Body of pancreas (tissue), 4 donors: ENCODE results near the gene EML6. TPM values are rescaled to one million over a fixed set of nuclear protein-coding genes. Genes with fewer than 3 reads are reported as not detected.
A peak's percentile ranks its signal among the peaks of the same experiment; 100 is the strongest.

Experiments used
- ATAC-seq: fragments of 150-250 bp; one replicate; pipeline ENCODE4 v1.9.1; 2016
- DNase-seq, 4 donors: peaks; one replicate each; pipeline ENCODE4 v3.0.0-alpha.2; 2019
- H3K27ac ChIP-seq, 4 donors: fragments of 200-600 bp; sonication (generic); 1 replicate in 3 of 4; 2 replicates in 1 of 4; pipeline versions ENCODE4 v1.5.1 to v1.6.1; 2016 to 2019; ENCODE audit warnings: mild to moderate bottlenecking in 1 of 4, mixed read lengths in 1 of 4, moderate library complexity in 1 of 4
- H3K27me3 ChIP-seq, 2 donors: fragments of 200-600 bp; sonication (generic); one replicate each; pipeline ENCODE4 v1.6.0; 2016; ENCODE audit warnings: mild to moderate bottlenecking in 1 of 2
- H3K36me3 ChIP-seq, 2 donors: fragments of 200-600 bp; sonication (generic); replicated peaks in 1 of 2; 2 replicates each; pipeline ENCODE4 v1.5.1; 2016; ENCODE audit warnings: low read depth in 2 of 2; ENCODE audit not compliant: insufficient read depth in 1 of 2
- H3K4me1 ChIP-seq: fragments of 200-600 bp; sonication (generic); one replicate; pipeline ENCODE4 v1.6.0; 2016
- H3K4me3 ChIP-seq, 2 donors: fragments of 200-600 bp; sonication (generic); 1 replicate in 1 of 2; 2 replicates in 1 of 2; pipeline ENCODE4 v1.5.1; 2016 to 2019
- H3K9me3 ChIP-seq, 3 donors: fragments of 200-600 bp; sonication (generic); 1 replicate in 2 of 3; 2 replicates in 1 of 3; pipeline ENCODE4 v1.5.1; 2016
- CTCF ChIP-seq, 7 experiments: fragments of 450-650 bp in 4 of 7; fragments of 200-600 bp in 3 of 7; sonication (generic) in 3 of 7; IDR thresholded peaks; one replicate each; pipeline ENCODE4 v1.5.1; 2016 to 2019; ENCODE audit warnings: antibody characterized with exemption in 7 of 7
- POLR2A ChIP-seq, 3 donors: fragments of 450-650 bp; IDR thresholded peaks; one replicate each; pipeline ENCODE4 v1.6.1; 2016; ENCODE audit warnings: antibody characterized with exemption in 3 of 3, mild to moderate bottlenecking in 2 of 3
- WGBS, 2 donors: methylation state at CpG; one replicate each; pipeline ENCODE4 v1.1.5; 2017; 5-methylcytosine and 5-hydroxymethylcytosine counted together
- intact Hi-C: fragments of 100-400 bp; cut with DNase I; formaldehyde crosslinking; loops from one replicate; pipeline ENCODE4 v1.15.1; 2023
- total RNA-seq, 2 donors: library from RNA; depleted of rRNA; stranded (reverse); fragments of >200 nt; gene quantifications; one replicate each; pipeline ENCODE4 v1.1.0, GENCODE V29; 2016

Gene EML6
- total RNA-seq, 2 donors from 2014 or later = 2.3 to 2.6 TPM

- Histone ChIP-seq H3K27me3 (no peaks in the 10 kb centered on the region), H3K27ac (peak overlapping the region in 3 of 4 donors; percentile 75 to 76 (median 75)), H3K9me3 (no peaks in the 10 kb centered on the region), H3K36me3 (no peaks in the 10 kb centered on the region), H3K4me1 (peaks cover 64% of the 10 kb centered on the region), H3K4me3 (no peak overlapping the region)
- peak in 2 of 4 donors; percentile 38 to 49 for DNase-seq
- ATAC-seq = peak; percentile 33
- intact Hi-C loops = no loop called here
- no peak for TF ChIP-seq POLR2A (IDR thresholded peaks at IDR 0.05)
- TF ChIP-seq CTCF (IDR thresholded peaks at IDR 0.05) = no peak
- WGBS, 2 donors = 4 to 11% methylated on average over 6 of the region's 6 CpGs
These were observed 288.6 kb downstream of the EML6 start for GRCh38 chr2:55011831-55012671.

- no peaks in the 10 kb centered on the region for H3K36me3 ChIP-seq
- H3K9me3 ChIP-seq = no peaks in the 10 kb centered on the region
- no peak for ATAC-seq
- DNase-seq = no peak
- peak overlapping the region in 3 of 4 donors; percentile 75 to 76 (median 75) for H3K27ac ChIP-seq
- TF ChIP-seq POLR2A (IDR thresholded peaks at IDR 0.05) = no peak
- TF ChIP-seq CTCF (IDR thresholded peaks at IDR 0.05) = no peak
- no peaks in the 10 kb centered on the region for H3K27me3 ChIP-seq
- intact Hi-C loops = no loop called here
- no peak overlapping the region for H3K4me3 ChIP-seq
- H3K4me1 ChIP-seq = peaks cover 57% of the 10 kb centered on the region
- 32 to 33% methylated on average over 2 of the region's 2 CpGs for WGBS, 2 donors
These were observed 289.4 kb downstream of the EML6 start for GRCh38 chr2:55012672-55013484.

GRCh38 chr2:55013936-55014335 is 290.5 kb downstream of the EML6 start:
- DNase-seq (no peak), ATAC-seq (no peak)
- Histone ChIP-seq H3K9me3 (no peaks in the 10 kb centered on the region), H3K27me3 (no peaks in the 10 kb centered on the region), H3K36me3 (no peaks in the 10 kb centered on the region), H3K27ac (peak overlapping the region in 3 of 4 donors; percentile 75 to 76 (median 75)), H3K4me3 (no peak overlapping the region), H3K4me1 (peaks cover 57% of the 10 kb centered on the region)
- peak in 6 of 7 experiments; percentile 5 to 57 (median 38) for TF ChIP-seq CTCF (IDR thresholded peaks at IDR 0.05)
- TF ChIP-seq POLR2A (IDR thresholded peaks at IDR 0.05) = no peak
- intact Hi-C loops = no loop called here
- WGBS, 2 donors = 13 to 22% methylated on average over 1 of the region's 1 CpG

GRCh38 chr2:55014962-55015939 is 291.8 kb downstream of the EML6 start:
- no peak overlapping the region for H3K4me3 ChIP-seq
- H3K36me3 ChIP-seq = no peaks in the 10 kb centered on the region
- intact Hi-C loops = no loop called here
- H3K4me1 ChIP-seq = peaks cover 57% of the 10 kb centered on the region
- DNase-seq (peak; percentile 69 to 86 (median 74)), ATAC-seq (peak; percentile 77)
- H3K27ac ChIP-seq = peak overlapping the region in 2 of 4 donors; percentile 14 to 45
- WGBS, 2 donors = 9 to 14% methylated on average over 6 of the region's 6 CpGs
- no peaks in the 10 kb centered on the region for H3K9me3 ChIP-seq
- TF ChIP-seq POLR2A (IDR thresholded peaks at IDR 0.05) = no peak
- peak; percentile 35 to 95 (median 89) for TF ChIP-seq CTCF (IDR thresholded peaks at IDR 0.05)
- H3K27me3 ChIP-seq = no peaks in the 10 kb centered on the region
